Measurements from ENCODE around the gene GNG7.
"Not testable (repeated sequence)": the region's sequence is repeated elsewhere in the genome, so short reads cannot be mapped to it uniquely, and the experiment has no call there.

GNG7 gene

DNA sequence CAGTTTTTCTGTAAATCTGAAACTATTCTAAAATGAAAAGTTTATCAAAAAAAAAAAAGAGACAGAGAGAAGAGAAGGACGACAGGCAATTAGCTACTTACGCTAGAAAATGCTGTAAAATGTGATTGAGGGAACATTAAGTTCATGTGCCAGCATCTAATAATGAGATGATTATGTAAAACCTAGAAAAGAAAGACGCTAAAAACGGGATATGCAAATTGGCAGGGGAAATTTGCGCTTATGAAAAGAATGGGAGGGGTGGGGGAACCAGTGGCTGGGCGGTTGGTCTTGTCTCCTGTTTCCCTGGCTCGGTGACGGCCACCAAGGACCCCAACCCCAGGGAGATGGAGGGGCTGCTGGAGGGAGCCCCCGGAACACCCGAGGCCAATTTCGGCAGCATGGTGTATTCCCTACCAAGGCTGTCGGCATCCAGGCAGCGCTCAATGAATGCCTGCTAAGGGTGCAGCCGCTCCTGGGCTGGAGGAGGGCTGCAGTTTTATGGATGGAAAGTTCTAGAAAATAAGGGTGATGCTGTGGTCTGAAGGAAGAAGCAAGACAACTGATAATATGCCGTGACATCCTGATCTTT is 34.2 kb downstream of the GNG7 start:
- DNase-seq, result no peak

DNA sequence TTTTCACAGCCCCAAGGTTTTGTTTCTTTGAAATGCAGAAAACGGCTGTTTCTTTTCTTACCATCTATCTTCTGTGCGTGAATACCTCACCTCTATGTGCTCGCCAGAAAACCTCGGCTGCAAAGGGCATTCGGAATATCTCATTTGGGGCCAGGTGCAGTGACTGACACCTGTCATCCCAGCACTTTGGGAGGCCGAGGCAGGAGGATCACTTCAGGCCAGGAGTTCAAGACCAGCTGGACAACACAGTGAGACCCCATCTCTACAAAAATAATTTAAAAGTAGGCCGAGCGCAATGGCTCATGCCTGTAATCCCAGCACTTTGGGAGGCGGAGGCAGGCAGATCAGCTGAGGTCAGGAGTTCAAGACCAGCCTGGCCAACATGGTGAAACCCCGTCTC is 35.1 kb downstream of the GNG7 start:
- DNase-seq, result not testable (repeated sequence)

DNA sequence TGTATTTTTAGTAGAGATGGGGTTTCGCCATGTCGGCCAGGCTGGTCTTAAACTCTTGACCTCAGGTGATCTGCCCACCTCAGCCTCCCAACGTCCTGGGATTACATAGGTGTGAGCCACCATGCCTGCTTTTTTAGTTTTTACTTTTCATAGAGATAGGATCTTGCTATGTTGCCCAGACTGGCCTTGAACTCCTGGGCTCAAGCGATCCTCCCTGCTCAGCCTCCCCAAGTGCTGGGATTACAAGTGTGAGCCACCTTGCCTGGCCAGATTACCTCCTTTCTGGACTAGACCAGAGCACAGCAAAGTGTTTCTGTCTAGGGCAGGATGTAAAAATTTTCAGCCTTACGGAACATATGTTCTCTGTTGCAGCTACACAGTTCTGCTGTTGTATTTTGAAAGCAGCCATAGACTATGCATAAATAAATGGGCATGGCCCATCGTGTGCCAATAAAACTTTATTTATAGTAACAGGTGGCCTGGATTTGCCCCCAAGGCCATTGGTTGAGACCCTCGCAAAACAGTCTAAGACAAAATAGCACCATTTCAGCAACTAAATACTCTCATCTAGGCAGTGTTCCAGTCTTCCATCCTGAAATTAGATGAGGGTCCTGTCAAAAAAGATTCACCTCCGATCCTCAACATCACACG is 36.0 kb downstream of the GNG7 start:
- no peak for DNase-seq

DNA sequence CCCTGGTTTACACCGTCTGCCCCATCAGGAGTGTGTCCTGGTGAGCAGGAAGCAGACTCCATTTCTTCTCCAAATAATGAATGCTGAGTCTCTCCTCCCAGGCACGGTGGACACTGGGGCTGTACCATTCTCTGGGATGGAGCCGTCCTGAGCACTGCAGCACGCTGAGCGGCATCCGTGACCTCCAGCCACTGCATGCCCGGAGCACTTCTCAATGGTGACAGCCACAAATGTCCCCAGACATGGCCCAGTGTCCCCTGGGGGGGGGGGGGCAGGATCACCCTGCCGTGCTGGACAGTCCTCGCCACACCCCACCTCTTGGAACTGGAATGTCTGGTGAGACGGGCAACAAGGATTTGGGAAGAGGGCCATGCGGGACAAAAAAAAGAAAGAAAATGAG is 37.4 kb downstream of the GNG7 start:
- DNase-seq, result no peak

DNA sequence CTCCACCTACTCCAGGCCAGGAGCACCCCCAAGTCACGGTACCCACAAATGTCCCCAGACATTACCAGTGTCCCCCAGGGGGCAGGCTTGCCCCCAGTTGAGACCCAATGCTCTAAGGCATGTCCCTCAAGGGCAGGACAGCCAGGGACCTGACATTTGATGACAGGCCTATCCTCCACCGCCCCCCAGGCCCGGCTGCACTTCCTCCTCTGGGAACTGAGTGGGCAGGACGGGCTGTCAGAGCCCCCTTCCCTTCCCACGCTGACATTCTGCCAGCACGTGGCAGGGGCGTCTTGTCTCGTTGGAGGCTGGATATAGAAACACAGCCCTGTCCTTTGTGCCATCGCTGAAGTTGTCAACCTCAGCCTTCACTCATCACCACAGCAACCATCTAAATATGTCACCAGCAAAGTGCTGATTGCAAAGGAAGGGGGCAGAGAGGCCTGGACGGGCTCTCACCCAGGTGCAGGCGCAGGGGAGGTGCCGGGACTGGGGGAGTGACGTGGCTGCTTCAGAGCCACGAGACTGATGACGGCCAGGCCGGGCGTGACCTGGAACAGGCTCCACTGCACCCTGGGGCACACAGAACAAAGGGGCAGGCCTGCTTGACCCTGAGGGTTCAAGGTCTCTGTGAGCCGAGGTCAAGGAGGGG is 38.4 kb downstream of the GNG7 start:
- no peak for DNase-seq

DNA sequence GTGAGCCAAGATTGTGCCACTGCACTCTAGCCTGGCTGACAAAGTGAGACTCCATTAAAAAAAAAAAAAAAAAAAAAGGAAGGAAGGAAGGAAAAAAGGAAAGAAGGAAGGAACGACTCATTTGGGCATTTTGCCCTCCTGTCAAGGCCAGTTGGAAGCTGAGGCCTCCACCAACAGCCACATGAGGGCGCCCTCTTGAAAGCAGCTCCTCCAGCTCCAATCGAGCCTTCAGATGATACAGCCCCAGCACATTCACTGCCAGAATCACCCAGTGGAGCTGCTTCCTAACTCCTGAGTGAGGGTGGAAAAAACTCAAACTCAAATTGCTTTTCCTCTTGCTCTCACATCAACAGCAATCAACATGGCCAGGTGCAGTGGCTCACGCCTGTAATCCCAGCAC is 40.9 kb downstream of the GNG7 start:
- DNase-seq, result no peak

DNA sequence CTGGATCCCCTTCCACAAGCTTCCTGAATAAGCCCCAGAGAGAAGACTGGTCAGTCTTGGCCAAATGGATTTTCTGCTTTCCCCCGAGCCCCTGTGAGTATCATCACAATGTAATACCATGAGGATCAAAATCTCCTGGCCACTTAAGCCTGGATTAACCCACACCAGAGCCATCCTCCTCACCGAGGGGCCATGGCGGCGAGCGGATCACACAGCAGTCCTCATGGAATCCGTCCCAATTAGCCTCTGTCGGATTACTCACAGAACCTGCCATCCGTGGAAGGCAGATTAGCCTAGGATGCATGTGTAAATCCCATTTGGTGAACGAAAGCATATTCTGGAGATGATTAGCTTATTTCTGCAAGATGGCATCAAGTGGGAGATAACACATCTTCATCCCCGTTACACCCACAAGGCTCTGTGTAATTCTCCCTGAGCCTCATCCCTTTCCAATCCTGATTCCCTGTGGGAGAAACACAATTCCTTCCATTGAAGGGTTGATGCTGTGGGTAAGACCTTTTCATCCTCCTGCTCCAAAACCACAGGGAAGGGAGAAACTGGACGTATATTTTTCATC is 42.5 kb downstream of the GNG7 start:
- no peak for DNase-seq

DNA sequence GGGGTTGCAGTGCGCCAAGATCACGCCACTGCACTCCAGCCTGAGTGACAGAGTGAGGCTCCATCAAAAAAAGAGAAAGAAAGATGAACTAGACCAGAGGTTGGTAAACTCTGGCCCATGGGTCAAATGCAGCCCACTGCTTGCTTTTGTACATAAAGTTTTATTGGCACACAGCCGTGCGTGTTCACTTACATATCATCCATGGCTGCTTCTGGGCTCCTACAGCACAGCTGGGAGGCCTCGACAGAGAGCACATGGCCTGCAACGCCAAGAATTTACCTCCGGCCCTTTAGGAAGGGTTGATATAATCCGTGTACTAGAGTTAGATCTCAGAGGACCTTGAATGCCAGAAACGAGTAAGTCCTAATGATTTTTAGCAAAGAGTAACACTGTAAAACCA is 46.0 kb downstream of the GNG7 start:
- DNase-seq, result no peak

DNA sequence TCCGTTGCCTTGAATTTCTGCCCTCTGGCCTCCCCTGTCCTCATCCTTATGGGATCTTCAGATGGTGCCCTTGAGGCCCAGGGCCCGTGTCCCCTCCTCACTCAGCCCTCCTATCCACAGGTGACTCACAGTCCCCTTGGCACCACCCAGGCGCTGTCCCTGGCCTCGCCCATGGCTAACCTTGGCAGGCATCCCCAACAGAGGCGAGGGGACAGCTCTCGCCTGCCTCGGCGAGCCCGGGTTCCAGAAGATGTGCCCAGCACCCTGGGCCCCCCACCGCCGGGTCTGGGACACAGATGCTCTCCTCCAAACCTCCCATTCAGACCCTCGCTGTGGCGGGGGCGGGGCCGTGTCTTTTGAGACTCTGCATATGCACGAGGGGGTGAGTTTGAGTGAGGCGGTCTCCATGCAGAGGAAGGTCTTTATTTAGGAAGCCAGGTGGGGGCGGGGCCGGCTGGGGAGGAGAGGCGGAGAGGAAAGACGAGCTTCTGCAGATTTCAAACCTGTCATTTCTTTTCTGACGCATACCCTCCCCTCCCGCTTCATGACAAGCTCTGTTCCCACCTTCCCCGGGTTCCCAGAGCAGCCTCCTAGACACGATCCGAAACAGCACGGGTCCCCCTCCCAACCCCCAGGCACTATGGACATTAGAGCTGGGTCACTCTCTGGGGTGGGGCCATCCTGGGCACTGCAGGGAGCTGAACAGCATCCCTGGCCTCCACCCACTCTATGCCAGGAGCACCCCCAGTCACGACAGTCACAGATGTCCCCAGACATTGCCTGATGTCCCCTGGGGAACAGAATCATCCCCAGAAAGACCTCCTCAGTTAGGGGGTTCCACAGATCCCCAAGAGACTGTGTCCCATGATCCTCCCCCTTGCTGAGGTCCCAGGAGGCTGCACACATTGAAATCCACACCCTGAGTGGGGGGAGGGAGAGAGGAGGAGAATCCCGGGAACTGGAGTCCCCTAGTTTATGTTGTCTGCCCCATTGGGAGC is 48.5 kb downstream of the GNG7 start:
- no peak for DNase-seq

DNA sequence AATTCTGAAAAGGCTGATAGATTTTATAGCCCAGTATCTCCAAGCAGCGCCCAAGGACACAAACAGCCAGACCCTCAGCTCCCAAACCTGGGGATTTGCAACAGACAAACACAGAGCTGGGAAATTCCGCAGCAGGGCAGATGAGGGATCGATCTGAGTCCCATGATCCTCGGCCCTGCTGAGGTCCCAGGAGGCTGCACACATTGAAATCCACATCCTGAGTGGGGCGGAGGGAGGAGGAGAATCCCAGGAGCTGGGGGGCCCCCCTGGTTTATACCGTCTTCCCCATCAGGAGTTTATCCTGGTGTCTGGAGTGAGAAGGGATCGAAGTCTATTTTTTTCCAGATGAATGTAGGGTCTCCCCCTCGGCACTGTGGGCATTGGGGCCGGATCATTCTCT is 49.3 kb downstream of the GNG7 start:
- DNase-seq, result no peak

DNA sequence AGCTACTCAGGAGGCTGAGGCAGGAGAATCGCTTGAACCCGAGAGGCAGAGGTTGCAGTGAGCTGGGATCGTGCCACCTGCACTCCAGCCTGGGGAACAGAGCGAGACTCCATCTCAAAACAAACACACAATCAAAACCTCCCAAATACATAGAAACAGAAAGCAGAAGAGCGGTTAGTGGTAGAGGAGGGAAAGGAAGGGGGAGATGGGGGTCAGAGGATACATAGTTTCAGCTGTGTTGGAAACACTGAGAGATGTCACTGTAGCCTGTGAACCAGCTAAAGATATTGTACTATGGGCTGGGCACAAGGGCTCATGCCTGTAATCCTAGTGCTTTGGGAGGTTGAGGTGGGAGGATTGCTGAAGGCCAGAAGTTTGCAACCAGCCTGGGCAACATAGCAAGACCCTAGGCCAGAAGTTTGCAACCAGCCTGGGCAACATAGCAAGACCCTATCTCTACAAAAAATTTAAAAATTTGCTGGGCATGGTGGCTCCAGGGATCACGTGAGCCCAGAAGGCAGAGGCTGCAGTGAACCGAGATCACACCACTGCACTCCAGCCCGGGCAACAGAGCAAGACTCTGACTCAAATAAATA is 49.9 kb downstream of the GNG7 start:
- no peak for DNase-seq

DNA sequence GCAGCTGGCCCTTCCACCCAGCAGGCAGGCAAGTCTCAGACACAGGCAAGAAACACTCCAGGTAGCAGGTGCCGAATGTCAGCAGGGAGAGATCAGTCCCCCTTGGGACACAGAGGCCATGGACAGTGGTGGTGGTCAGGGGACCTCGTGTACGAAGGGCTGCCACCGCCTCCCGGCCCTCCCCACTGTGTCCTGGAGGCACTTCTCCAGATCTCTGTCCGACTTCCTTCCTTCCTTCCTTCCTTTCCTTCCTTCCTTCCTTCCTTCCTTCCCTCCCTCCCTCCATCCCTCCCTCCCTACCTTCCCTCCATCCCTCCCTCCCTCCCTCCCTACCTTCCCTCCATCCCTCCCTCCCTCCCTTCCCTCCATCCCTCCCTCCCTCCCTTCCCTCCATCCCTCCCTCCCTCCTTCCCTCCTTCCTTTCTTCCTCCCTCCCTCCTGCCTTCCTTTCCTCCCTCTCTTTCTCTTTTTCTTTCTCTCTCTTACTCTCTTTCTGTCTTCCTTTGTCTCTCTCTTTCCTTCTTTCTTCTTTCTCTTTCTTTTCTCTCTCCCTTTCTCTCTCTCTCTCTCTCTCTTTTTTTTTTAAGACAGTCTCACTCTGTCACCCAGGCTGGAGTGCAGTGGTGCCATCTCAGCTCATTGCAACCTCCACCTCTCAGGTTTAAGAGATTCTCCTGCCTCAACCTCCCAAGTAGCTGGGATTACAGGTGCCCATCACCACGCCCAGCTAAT is 51.3 kb downstream of the GNG7 start:
- not testable (repeated sequence) for DNase-seq

DNA sequence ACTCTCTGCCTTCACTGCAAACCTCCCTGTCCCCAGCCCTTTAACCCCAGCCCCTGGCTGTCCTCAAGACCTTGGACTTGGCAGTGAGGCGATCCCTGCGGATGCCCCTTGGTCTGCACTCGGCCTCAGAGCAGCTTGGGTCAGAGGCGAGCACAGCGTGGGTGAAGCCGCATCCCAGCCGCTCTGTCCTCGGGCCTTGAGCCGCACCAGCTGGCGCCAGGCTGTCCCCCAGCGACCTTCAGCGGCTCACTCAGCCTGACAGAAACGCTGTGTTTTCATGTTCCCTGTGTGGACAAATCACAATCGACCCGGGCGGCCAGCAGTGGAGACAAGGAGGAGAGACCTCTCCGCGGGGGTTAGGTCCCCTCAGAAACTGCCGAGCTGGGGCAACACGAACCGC is 52.0 kb downstream of the GNG7 start:
- DNase-seq, result no peak

DNA sequence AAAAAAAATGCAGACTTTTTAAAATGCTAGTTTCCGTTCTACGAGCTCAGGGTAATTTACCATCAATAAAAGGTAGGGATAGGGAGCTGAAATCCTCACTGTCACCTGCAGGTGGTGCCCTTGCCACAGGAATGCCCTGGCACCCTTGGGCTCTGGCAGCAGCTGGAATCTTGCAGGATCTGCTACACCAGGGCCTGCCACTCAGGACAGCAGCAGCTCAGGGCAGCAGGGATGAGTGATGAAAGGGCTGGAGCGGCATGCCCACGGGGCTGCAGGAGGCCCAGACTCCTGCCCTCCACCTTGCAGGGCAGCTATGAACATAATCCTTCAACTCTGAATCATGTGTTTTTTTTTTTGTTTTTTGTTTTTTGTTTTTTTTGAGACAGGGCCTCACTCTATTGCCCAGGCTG is 54.0 kb downstream of the GNG7 start:
- peak; percentile 67 for DNase-seq

DNA sequence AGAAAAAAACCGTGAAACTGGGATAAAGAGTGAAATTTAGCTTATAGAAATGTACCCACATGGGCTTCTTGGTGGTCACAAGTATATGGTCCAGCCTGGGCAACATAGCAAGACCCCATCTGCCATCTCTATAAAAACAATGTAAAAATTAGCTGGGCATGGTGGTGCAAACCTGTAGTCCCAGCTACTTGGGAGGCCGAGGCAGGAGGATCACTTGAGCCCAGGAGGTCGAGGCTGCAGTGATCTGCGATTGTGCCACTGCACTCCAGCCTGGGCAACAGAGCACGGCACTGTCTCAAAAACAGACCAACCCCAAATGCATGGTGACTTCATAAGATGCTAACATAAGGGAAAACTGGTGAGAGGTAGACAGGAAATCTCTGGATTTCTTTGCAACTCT is 54.4 kb downstream of the GNG7 start:
- DNase-seq, result no peak

DNA sequence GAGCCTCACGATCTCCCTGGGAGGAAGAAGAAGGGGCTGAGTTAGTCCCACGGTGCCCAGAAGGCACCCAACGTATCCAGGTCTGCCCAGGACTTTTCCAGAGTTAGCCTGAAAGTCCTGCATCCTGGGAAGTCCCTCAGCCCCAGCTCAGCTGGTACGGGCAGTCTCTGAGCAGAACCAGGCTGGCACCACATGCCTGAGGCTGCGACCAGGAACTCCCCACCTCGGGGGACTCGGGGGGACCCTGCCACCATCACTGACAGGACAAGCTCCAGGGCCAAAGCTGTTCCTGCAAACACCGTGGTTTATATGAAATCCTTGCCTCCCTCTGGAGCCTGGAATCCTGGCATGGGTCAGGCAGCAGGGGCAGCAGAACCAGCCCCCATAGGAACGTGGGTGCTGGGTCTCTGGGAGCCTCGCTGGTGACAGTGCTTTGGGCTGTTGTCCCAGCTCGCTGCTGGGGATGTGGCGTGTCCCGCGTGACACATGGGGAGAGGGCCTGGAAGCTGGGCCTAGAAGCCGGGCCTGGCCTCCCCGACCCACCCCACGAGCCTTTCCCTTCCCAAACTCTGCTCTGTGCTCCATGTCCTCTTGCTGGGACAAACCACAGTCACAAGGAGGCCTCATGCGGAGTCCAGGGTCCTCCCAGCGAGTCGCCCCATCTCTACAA is 55.5 kb downstream of the GNG7 start:
- DNase-seq, result no peak

DNA sequence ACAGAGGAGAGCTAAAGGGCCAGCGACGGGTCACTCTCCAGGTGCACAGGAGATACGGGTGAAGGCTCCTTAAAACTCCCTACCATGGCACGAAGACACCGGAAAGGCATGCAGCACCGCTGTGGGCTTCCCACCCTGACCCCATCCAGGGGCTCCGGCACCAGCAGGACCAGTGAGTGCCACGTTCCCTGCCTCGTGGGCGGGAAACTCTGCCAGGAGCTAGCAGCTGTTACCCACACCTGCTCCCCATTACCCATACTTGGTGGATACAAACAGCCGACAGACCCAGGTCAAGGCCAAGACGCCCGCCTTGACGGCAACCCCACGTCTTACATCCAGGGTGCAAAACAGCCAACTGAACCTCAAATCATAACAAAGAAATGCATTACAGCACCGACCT is 56.7 kb downstream of the GNG7 start:
- DNase-seq, result no peak

DNA sequence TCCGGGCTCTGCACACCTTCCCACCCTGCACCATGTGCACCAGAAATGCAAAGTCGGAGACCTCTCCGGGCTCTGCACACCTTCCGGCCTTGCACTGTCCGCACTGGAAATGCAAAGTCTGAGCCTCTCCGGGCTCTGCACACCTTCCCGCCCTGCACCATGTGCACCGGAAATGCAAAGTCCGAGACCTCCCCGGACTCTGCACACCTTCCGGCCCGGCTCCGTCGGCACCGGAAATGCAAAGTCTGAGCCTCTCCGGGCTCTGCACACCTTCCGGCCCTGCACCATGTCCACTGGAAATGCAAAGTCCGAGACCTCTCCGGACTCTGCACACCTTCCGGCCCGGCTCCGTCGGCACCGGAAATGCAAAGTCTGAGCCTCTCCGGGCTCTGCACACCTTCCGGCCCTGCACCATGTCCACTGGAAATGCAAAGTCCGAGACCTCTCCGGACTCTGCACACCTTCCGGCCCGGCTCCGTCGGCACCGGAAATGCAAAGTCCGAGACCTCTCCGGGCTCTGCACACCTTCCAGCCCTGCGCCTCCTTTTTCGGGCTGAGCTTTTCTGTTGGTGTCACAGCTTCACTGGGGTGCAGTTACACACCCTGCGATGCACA is 59.3 kb downstream of the GNG7 start:
- not testable (repeated sequence) for DNase-seq

DNA sequence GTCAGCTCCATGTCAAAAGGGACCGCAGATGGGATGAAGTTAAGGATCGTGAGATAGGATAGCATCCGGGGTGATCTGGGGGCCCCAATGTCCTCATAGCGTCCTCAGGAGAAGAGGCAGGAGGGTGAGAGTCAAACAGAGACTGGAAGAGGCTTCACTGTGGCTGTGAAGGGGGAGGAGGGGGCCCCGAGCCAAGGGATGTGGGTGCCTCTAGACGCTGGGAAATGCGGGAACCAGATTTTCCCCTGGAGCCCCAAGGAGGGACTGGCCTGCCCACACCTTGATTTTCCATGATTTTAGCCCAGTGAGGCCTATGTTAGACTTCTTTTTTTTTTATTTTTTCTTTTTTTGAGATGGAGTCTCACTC is 61.2 kb downstream of the GNG7 start:
- DNase-seq, result no peak

DNA sequence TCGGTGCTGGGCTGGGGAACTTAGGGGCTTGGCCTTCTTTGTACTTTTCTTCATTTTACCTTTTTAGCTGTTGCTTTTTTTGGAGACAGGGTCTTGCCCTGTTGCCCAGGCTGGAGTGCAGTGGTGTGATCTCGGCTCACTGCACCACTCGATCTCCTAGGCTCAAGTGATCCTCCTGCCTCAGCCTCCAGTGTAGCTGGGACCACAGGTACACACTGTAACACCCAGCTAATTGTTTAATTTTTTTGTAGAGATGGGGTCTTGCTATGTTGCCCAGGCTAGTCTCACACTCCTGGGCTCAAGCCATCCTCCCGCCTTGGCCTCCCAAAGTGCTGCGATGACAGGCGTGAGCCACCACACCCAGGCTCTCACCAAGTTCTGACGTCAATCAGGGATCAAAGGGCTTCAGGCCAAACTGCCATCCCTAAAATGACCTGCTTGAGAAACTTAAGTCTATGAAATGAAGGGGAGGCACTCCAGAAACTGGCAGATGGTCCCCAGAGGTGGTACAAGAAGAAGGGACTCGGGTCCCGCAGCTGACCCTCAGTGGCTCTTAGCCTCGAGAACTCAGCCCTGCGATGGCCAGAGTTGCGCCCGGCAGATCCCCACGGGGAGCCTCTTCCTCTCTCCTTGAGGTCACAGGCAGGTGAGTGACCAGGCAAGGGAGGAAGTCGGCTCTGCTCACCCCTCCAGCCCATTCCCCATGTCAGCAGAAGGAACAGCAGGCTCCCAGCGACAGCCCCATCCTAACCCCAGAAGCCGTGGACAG is 61.7 kb downstream of the GNG7 start:
- DNase-seq, result no peak

Measured in activated CD4-positive, alpha-beta T cell treated with anti-CD3 and anti-CD28 coated beads for 1 hour (primary cell).